Measurements from ENCODE around the gene CSNK1A1.
A peak's percentile ranks its signal among the peaks of the same experiment; 100 is the strongest.

The CSNK1A1 gene

GRCh38 chr5:149450199-149450598 lies 101.0 kb downstream of the CSNK1A1 start:
- Histone ChIP-seq H2AFZ (ENCODE audit: low read length) (no peak overlapping the region), H3K27me3 (ENCODE audit: insufficient read depth, low read length, poor library complexity, severe bottlenecking) (no peaks in the 10 kb centered on the region), H3K9me3 (ENCODE audit: insufficient read depth, low read depth, low read length) (no peaks in the 10 kb centered on the region), H3K9ac (ENCODE audit: low read depth, low read length, poor library complexity, severe bottlenecking) (no peak overlapping the region), H3K4me1 (ENCODE audit: insufficient read depth, low read length, poor library complexity, severe bottlenecking) (peaks cover 10% of the 10 kb centered on the region), H3K79me2 (ENCODE audit: insufficient read depth, low read length) (no peaks in the 10 kb centered on the region), H3K4me3 (ENCODE audit: low read length, poor library complexity, severe bottlenecking) (no peak overlapping the region), H4K20me1 (ENCODE audit: insufficient read depth, low read length, poor library complexity, severe bottlenecking) (no peaks in the 10 kb centered on the region), H3K9me2 (replicated peaks; ENCODE audit: low read depth, low read length) (no peaks in the 10 kb centered on the region), H3K4me2 (ENCODE audit: low read depth, low read length, poor library complexity, severe bottlenecking) (no peak overlapping the region), H3F3A (ENCODE audit: low read depth) (no peaks in the 10 kb centered on the region), H3K36me3 (ENCODE audit: insufficient read depth, low read length) (no peaks in the 10 kb centered on the region)
- TF ChIP-seq EZH2phosphoT487 (IDR thresholded peaks at IDR 0.05; ENCODE audit: borderline replicate concordance) (no peak), CTCF (conservative IDR thresholded peaks at IDR 0.05; ENCODE audit: low read length) (no peak)

GRCh38 chr5:149448831-149449714 lies 102.2 kb downstream of the CSNK1A1 start:
- Histone ChIP-seq H3K27me3 (ENCODE audit: insufficient read depth, low read length, poor library complexity, severe bottlenecking) (no peaks in the 10 kb centered on the region), H3K4me2 (ENCODE audit: low read depth, low read length, poor library complexity, severe bottlenecking) (no peak overlapping the region), H3K79me2 (ENCODE audit: insufficient read depth, low read length) (no peaks in the 10 kb centered on the region), H3K9me2 (replicated peaks; ENCODE audit: low read depth, low read length) (no peaks in the 10 kb centered on the region), H3K9me3 (ENCODE audit: insufficient read depth, low read depth, low read length) (no peaks in the 10 kb centered on the region), H3K4me1 (ENCODE audit: insufficient read depth, low read length, poor library complexity, severe bottlenecking) (peaks cover 10% of the 10 kb centered on the region), H4K20me1 (ENCODE audit: insufficient read depth, low read length, poor library complexity, severe bottlenecking) (no peaks in the 10 kb centered on the region), H3K36me3 (ENCODE audit: insufficient read depth, low read length) (no peaks in the 10 kb centered on the region), H3K4me3 (ENCODE audit: low read length, poor library complexity, severe bottlenecking) (no peak overlapping the region), H3F3A (ENCODE audit: low read depth) (no peaks in the 10 kb centered on the region), H3K9ac (ENCODE audit: low read depth, low read length, poor library complexity, severe bottlenecking) (no peak overlapping the region), H2AFZ (ENCODE audit: low read length) (no peak overlapping the region)
- TF ChIP-seq EZH2phosphoT487 (IDR thresholded peaks at IDR 0.05; ENCODE audit: borderline replicate concordance) = no peak
- TF ChIP-seq CTCF (conservative IDR thresholded peaks at IDR 0.05; ENCODE audit: low read length) = peak; percentile 64

GRCh38 chr5:149448431-149448830 lies 102.8 kb downstream of the CSNK1A1 start:
- no peak overlapping the region for H3K4me2 ChIP-seq (ENCODE audit: low read depth, low read length, poor library complexity, severe bottlenecking)
- no peaks in the 10 kb centered on the region for H3F3A ChIP-seq (ENCODE audit: low read depth)
- H3K36me3 ChIP-seq (ENCODE audit: insufficient read depth, low read length) = no peaks in the 10 kb centered on the region
- H3K4me1 ChIP-seq (ENCODE audit: insufficient read depth, low read length, poor library complexity, severe bottlenecking) = peaks cover 10% of the 10 kb centered on the region
- H3K27me3 ChIP-seq (ENCODE audit: insufficient read depth, low read length, poor library complexity, severe bottlenecking) = no peaks in the 10 kb centered on the region
- no peaks in the 10 kb centered on the region for H3K79me2 ChIP-seq (ENCODE audit: insufficient read depth, low read length)
- no peak overlapping the region for H3K9ac ChIP-seq (ENCODE audit: low read depth, low read length, poor library complexity, severe bottlenecking)
- H3K9me2 ChIP-seq (replicated peaks; ENCODE audit: low read depth, low read length) = no peaks in the 10 kb centered on the region
- no peaks in the 10 kb centered on the region for H4K20me1 ChIP-seq (ENCODE audit: insufficient read depth, low read length, poor library complexity, severe bottlenecking)
- no peak overlapping the region for H3K4me3 ChIP-seq (ENCODE audit: low read length, poor library complexity, severe bottlenecking)
- peak overlapping the region; percentile 18; the same call in 1 of the 2 replicates for H2AFZ ChIP-seq (ENCODE audit: low read length)
- H3K9me3 ChIP-seq (ENCODE audit: insufficient read depth, low read depth, low read length) = no peaks in the 10 kb centered on the region
- no peak for TF ChIP-seq EZH2phosphoT487 (IDR thresholded peaks at IDR 0.05; ENCODE audit: borderline replicate concordance)
- TF ChIP-seq CTCF (conservative IDR thresholded peaks at IDR 0.05; ENCODE audit: low read length) = no peak

Data from Loucy (cell line).